Keratinocyte (primary cell): ENCODE measurements around the gene DENND1C. TPM values are rescaled to one million over a fixed set of nuclear protein-coding genes. Genes with fewer than 3 reads are reported as not detected.

Source experiments
- DNase-seq: peaks from one replicate; pipeline ENCODE4 v3.0.0-alpha.2; 2011; ENCODE audit warnings: low read depth, missing footprints, low spot score
- FAIRE-seq: peaks from 2 replicates; lab custom pipeline; 2011; peaks lifted over from hg19 to GRCh38; lab: Jason Lieb, UNC
- H2AFZ ChIP-seq: 2 replicates; pipeline ENCODE4 v1.6.0; 2012; ENCODE audit warnings: low read length, control low read depth, inconsistent platforms; ENCODE audit not compliant: control insufficient read depth
- H3K27ac ChIP-seq: 2 replicates; pipeline ENCODE4 v1.5.1; 2011; ENCODE audit warnings: low read length; ENCODE audit not compliant: control insufficient read depth, insufficient read depth
- H3K27me3 ChIP-seq: 3 replicates; pipeline ENCODE4 v1.6.0; 2011; ENCODE audit warnings: low read length; ENCODE audit not compliant: control insufficient read depth, insufficient read depth; ENCODE audit errors: extremely low read depth
- H3K36me3 ChIP-seq, 2 experiments: 2 replicates in 1 of 2; 3 replicates in 1 of 2; pipeline ENCODE4 v1.5.1; 2011; ENCODE audit warnings: low read length in 2 of 2, mild to moderate bottlenecking in 1 of 2; ENCODE audit not compliant: control insufficient read depth in 2 of 2, insufficient read depth in 2 of 2; ENCODE audit errors: extremely low read depth in 1 of 2
- H3K4me1 ChIP-seq: 3 replicates; pipeline ENCODE4 v1.5.1; 2011; ENCODE audit warnings: low read length; ENCODE audit not compliant: control insufficient read depth, insufficient read depth; ENCODE audit errors: extremely low read depth
- H3K4me2 ChIP-seq: 3 replicates; pipeline ENCODE4 v1.6.0; 2011; ENCODE audit warnings: low read depth, low read length; ENCODE audit not compliant: control insufficient read depth, insufficient read depth; ENCODE audit errors: extremely low read depth
- H3K4me3 ChIP-seq, 3 experiments: fragments of 200-600 bp in 1 of 3; sonication (generic) in 1 of 3; 2 replicates in 2 of 3; 3 replicates in 1 of 3; pipeline ENCODE4 v1.5.1; 2011 to 2016; ENCODE audit warnings: low read length in 3 of 3, mild to moderate bottlenecking in 3 of 3, control low read depth in 2 of 3, inconsistent platforms in 1 of 3, low read depth in 1 of 3, mixed read lengths in 1 of 3, mixed run types in 1 of 3, moderate library complexity in 1 of 3; ENCODE audit not compliant: control insufficient read depth in 2 of 3, insufficient read depth in 2 of 3; ENCODE audit errors: extremely low read depth in 1 of 3
- H3K79me2 ChIP-seq: 2 replicates; pipeline ENCODE4 v1.6.0; 2012; ENCODE audit warnings: low read length; ENCODE audit not compliant: control insufficient read depth, insufficient read depth
- H3K9ac ChIP-seq: 3 replicates; pipeline ENCODE4 v1.6.0; 2011; ENCODE audit warnings: low read length; ENCODE audit not compliant: control insufficient read depth, insufficient read depth; ENCODE audit errors: extremely low read depth
- H3K9me1 ChIP-seq: 3 replicates; pipeline ENCODE4 v1.6.0; 2011; ENCODE audit warnings: low read length; ENCODE audit not compliant: control insufficient read depth, insufficient read depth; ENCODE audit errors: extremely low read depth
- H3K9me3 ChIP-seq: 2 replicates; pipeline ENCODE4 v1.5.1; 2012; ENCODE audit warnings: low read depth, low read length; ENCODE audit not compliant: control insufficient read depth
- H4K20me1 ChIP-seq: 3 replicates; pipeline ENCODE4 v1.6.0; 2011; ENCODE audit warnings: low read length; ENCODE audit not compliant: control insufficient read depth, insufficient read depth; ENCODE audit errors: extremely low read depth
- EZH2 ChIP-seq: IDR thresholded peaks from one replicate; pipeline ENCODE4 v1.6.1; 2012; ENCODE audit warnings: inconsistent platforms, mild to moderate bottlenecking, low read length, moderate library complexity
- dilution Hi-C: fragments of 300-500 bp; cut with MboI; formaldehyde crosslinking; loops from one replicate; pipeline ENCODE4 v1.7.0; 2020; ENCODE audit warnings: low sequenced_read_pairs; ENCODE audit not compliant: extremely low pct_ligation_motif_present
- polyA plus RNA-seq, 5 experiments: library from polyadenylated mRNA; depleted of rRNA in 3 of 5; stranded (reverse) in 3 of 5; stranded (forward) in 1 of 5; unstranded in 1 of 5; fragments of >200 nt; gene quantifications; 1 replicate in 1 of 5; 2 replicates in 3 of 5; 3 replicates in 1 of 5; pipeline versions ENCODE4 v1.2.1 to v1.2.3, GENCODE V29; 2011 to 2012; ENCODE audit warnings: missing spikeins in 2 of 5, low read depth in 1 of 5, low replicate concordance in 1 of 5
- TF ChIP-seq, protein P1 (sequence below), 3 experiments: IDR thresholded peaks in 1 of 3; conservative IDR thresholded peaks in 1 of 3; optimal IDR thresholded peaks in 1 of 3; 2 replicates in 2 of 3; 3 replicates in 1 of 3; pipeline versions ENCODE3 to v1.5.1; 2011; ENCODE audit warnings: low read length in 3 of 3, mild to moderate bottlenecking in 3 of 3, moderate library complexity in 2 of 3, control low read depth in 1 of 3, inconsistent platforms in 1 of 3; ENCODE audit not compliant: insufficient read depth in 2 of 3; ENCODE audit errors: extremely low read depth in 1 of 3

Gene DENND1C
- polyA plus RNA-seq, 1 donor (not counting 4 experiments of a cell fraction or from before 2014, with no cell fraction given) = 0.09 TPM

- H2AFZ ChIP-seq = no peak overlapping the region
- FAIRE-seq (no peak), DNase-seq (no peak)
- H3K4me2 ChIP-seq = no peak overlapping the region
- no peaks in the 10 kb centered on the region for H3K27me3 ChIP-seq
- peaks cover 6 to 13% of the 10 kb centered on the region in 2 experiments for H3K36me3 ChIP-seq
- no peak for TF ChIP-seq EZH2
- TF ChIP-seq, protein P1, sequence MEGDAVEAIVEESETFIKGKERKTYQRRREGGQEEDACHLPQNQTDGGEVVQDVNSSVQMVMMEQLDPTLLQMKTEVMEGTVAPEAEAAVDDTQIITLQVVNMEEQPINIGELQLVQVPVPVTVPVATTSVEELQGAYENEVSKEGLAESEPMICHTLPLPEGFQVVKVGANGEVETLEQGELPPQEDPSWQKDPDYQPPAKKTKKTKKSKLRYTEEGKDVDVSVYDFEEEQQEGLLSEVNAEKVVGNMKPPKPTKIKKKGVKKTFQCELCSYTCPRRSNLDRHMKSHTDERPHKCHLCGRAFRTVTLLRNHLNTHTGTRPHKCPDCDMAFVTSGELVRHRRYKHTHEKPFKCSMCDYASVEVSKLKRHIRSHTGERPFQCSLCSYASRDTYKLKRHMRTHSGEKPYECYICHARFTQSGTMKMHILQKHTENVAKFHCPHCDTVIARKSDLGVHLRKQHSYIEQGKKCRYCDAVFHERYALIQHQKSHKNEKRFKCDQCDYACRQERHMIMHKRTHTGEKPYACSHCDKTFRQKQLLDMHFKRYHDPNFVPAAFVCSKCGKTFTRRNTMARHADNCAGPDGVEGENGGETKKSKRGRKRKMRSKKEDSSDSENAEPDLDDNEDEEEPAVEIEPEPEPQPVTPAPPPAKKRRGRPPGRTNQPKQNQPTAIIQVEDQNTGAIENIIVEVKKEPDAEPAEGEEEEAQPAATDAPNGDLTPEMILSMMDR (optimal IDR thresholded peaks at IDR 0.05 in 1 of 3, IDR thresholded peaks at IDR 0.05 in 1 of 3, conservative IDR thresholded peaks at IDR 0.05 in 1 of 3; ENCODE audit: extremely low read depth in 1 of 3, insufficient read depth in 2 of 3, low read length in 3 of 3) = no peak
- no peak overlapping the region for H3K9ac ChIP-seq
- peaks cover 6% of the 10 kb centered on the region for H3K4me1 ChIP-seq
- dilution Hi-C loops = no loop called here
- no peak overlapping the region for H3K4me3 ChIP-seq
- H3K9me3 ChIP-seq = peaks cover 6% of the 10 kb centered on the region
- H3K9me1 ChIP-seq = no peaks in the 10 kb centered on the region
- no peak overlapping the region for H3K27ac ChIP-seq
- no peaks in the 10 kb centered on the region for H4K20me1 ChIP-seq
- no peaks in the 10 kb centered on the region for H3K79me2 ChIP-seq
Observed at GRCh38 chr19:6453951-6454565, 27.5 kb downstream of the DENND1C start.

DNA sequence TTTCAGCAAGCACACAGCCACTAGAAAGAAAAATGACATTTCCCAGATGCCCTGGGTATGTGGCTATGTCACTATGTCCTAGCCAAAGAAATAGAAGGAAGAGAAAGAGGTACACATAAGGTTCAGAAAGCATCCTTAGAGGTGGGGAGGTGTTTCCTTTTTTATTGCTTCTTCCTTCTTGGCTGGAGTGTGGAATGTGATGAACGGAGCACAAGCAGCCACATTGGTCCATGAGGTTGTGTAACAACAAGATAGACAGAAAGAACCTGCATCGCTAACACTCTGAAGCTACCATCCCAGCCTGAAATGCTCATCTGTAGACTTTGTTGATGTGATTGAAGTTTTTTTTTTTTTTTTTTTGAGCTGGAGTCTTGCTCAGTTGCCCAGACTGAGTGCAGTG, 28.7 kb downstream of the DENND1C start:
- Histone ChIP-seq H3K4me1 (no peaks in the 10 kb centered on the region), H3K4me2 (no peak overlapping the region), H2AFZ (no peak overlapping the region), H3K9me3 (peaks cover 6% of the 10 kb centered on the region), H4K20me1 (no peaks in the 10 kb centered on the region), H3K9me1 (no peaks in the 10 kb centered on the region), H3K4me3 (no peak overlapping the region), H3K36me3 (peaks cover 6 to 13% of the 10 kb centered on the region in 2 experiments), H3K9ac (no peak overlapping the region), H3K27me3 (no peaks in the 10 kb centered on the region), H3K79me2 (no peaks in the 10 kb centered on the region), H3K27ac (no peak overlapping the region)
- FAIRE-seq = no peak
- dilution Hi-C loops = no loop called here
- no peak for DNase-seq
- TF ChIP-seq, protein P1 (optimal IDR thresholded peaks at IDR 0.05 in 1 of 3, IDR thresholded peaks at IDR 0.05 in 1 of 3, conservative IDR thresholded peaks at IDR 0.05 in 1 of 3; ENCODE audit: extremely low read depth in 1 of 3, insufficient read depth in 2 of 3, low read length in 3 of 3) = no peak
- TF ChIP-seq EZH2 = no peak
